ENCODE measurements around the gene CERS6. TPM values are rescaled to one million over a fixed set of nuclear protein-coding genes. Genes with fewer than 3 reads are reported as not detected.
A peak's percentile ranks its signal among the peaks of the same experiment; 100 is the strongest.

The CERS6 gene
- total RNA-seq, 4 donors from 2014 or later = 46.6 to 67.7 (median 53.6) TPM

DNA sequence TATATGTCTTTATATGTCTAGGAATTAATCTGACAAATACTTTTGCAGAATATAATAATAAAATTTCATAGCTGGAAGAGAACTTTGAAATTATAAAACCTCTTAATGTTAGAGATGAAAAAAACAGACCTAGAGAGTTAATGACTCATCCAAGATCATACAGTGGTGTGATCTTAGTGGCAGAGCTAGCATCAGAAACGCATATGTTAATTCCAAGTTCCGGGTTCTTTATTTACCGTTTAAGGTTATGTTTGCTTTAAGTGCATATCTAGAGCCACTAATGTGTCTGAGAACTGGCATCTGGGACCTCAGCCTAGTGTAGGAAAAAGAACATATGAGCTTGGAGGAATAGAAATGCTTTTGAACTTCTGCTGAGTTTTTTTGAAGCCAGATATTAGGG, 24.3 kb downstream of the CERS6 start:
- 71% methylated on average over 3 of the region's 3 CpGs for WGBS
- Histone ChIP-seq H3K9me3 (no peaks in the 10 kb centered on the region), H3K27ac (replicated peaks in 1 of 4) (no peak overlapping the region), H3K4me1 (peaks cover 28 to 68% (median 55%) of the 10 kb centered on the region in 4 donors), H3K27me3 (no peaks in the 10 kb centered on the region), H3K36me3 (no peaks in the 10 kb centered on the region), H3K4me3 (no peak overlapping the region)
- TF ChIP-seq, protein P1, sequence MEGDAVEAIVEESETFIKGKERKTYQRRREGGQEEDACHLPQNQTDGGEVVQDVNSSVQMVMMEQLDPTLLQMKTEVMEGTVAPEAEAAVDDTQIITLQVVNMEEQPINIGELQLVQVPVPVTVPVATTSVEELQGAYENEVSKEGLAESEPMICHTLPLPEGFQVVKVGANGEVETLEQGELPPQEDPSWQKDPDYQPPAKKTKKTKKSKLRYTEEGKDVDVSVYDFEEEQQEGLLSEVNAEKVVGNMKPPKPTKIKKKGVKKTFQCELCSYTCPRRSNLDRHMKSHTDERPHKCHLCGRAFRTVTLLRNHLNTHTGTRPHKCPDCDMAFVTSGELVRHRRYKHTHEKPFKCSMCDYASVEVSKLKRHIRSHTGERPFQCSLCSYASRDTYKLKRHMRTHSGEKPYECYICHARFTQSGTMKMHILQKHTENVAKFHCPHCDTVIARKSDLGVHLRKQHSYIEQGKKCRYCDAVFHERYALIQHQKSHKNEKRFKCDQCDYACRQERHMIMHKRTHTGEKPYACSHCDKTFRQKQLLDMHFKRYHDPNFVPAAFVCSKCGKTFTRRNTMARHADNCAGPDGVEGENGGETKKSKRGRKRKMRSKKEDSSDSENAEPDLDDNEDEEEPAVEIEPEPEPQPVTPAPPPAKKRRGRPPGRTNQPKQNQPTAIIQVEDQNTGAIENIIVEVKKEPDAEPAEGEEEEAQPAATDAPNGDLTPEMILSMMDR (IDR thresholded peaks at IDR 0.05) = no peak
- TF ChIP-seq EP300 (IDR thresholded peaks at IDR 0.05) (no peak), POLR2AphosphoS5 (IDR thresholded peaks at IDR 0.05) (no peak), POLR2A (IDR thresholded peaks at IDR 0.05; ENCODE audit: low read depth) (no peak)
- no peak for DNase-seq (ENCODE audit: extremely low spot score)
- intact Hi-C loops (cut with DNase I) = no loop called here

DNA sequence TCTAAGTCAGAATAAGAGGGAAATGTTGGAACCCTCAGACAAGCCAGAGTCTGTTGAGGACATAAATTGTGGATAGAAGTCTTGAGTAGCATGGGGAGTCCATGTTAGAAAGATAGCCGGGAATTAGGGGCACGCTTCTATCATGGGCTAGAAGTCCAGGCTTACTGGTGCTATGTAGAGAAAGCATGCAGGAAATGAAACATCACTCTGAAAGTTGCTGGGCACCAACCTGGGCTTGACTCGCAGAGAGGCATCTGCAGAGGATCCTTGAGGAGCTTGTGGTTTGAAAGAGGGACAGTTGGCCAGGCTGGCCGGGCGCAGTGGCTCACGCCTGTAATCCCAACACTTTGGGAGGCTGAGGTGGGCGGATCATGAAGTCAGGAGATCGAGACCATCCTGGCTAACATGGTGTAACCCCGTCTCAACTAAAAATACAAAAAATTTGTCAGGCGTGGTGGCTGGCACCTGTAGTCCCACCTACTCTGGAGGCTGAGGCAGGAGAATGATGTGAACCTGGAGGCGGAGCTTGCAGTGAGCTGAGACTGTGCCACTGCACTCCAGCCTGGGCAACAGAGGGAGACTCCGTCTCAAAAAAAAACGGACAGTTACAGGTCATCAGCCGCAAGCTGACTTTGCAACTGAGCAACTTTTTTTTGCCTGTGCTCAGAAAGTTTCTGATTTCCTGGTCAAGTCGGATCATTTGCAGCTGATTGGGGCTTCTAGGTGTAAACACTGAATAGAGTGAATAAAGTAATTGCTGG, 24.9 kb downstream of the CERS6 start:
- intact Hi-C loops (cut with DNase I) = no loop called here
- H3K27ac ChIP-seq (replicated peaks in 1 of 4) = no peak overlapping the region
- no peak overlapping the region for H3K4me3 ChIP-seq
- H3K27me3 ChIP-seq = no peaks in the 10 kb centered on the region
- H3K4me1 ChIP-seq = peaks cover 28 to 63% (median 54%) of the 10 kb centered on the region in 4 donors
- no peaks in the 10 kb centered on the region for H3K36me3 ChIP-seq
- no peak for DNase-seq (ENCODE audit: extremely low spot score)
- H3K9me3 ChIP-seq = no peaks in the 10 kb centered on the region
- TF ChIP-seq, protein P1 (IDR thresholded peaks at IDR 0.05) = no peak
- TF ChIP-seq POLR2A (IDR thresholded peaks at IDR 0.05; ENCODE audit: low read depth) (no peak), POLR2AphosphoS5 (IDR thresholded peaks at IDR 0.05) (no peak), EP300 (IDR thresholded peaks at IDR 0.05) (no peak)
- WGBS = 94% methylated on average over 15 of the region's 15 CpGs

DNA sequence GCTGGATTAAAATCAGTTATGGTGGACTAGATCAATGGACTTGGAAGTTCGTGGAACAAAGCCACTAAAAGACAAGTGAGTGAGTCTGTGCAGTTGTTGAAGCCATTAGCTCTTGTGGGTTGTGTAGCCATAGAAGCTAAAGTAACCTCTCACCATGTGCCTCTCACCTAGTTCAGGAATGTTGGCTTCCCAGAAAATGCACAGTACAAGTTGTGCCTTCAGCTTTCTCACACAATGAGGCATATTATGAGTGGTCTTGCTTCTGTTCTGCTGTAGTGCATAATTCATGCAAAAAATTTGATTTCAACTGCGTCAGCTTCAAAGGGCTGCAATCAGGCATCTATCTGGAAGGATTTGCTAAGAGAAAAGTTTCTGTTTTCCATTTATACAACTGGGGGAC, 26.2 kb downstream of the CERS6 start:
- Histone ChIP-seq H3K27me3 (no peaks in the 10 kb centered on the region), H3K36me3 (no peaks in the 10 kb centered on the region), H3K4me1 (peaks cover 26 to 57% (median 52%) of the 10 kb centered on the region in 4 donors), H3K27ac (replicated peaks in 1 of 4) (peak overlapping the region in 1 of 4 donors; percentile 13), H3K4me3 (no peak overlapping the region), H3K9me3 (no peaks in the 10 kb centered on the region)
- WGBS = 42% methylated on average over 2 of the region's 2 CpGs
- TF ChIP-seq POLR2A (IDR thresholded peaks at IDR 0.05; ENCODE audit: low read depth) (no peak), EP300 (IDR thresholded peaks at IDR 0.05) (peak; percentile 22)
- DNase-seq (ENCODE audit: extremely low spot score) = no peak
- intact Hi-C loops (cut with DNase I) = no loop called here

DNA sequence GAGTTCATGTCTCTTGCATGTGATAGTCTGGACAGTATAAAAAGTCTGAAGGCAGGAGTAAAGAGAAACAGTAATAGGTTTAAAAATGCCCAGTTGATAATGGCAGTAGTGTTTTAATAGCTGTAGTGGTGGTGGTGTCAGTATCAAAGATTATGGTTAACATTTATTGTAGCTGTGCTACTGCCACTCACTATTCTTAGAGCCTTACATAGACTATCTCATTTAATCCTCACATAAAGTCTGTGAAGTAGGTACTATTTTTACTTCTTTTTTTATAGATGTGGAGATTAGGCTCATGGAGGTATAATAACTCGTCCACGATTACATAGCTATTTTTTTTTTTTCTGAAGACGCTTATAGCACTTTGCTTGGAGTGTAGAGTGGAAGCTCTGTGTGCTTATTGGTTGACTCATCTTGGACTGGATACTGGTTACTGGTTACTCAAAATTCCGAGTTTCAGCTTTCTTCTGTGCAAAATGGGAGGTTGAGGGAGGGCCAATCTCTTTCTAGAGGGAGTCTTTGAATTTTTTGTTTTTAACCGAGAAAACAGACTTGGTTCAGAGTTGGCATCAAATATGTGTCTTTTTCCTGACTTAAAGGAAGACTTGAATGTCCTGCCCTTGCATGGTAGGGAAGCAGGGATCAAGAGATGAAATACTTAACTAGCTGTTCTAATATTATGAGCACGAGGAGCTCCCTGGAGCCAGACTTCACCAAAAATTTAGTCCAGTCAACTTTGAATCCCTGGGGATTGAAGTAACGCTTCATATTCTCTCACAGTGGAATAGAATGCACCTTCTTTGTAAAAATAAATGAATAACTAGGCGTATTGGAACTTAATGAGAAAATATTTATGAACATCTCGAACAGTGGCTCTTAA, 27.1 kb downstream of the CERS6 start:
- Histone ChIP-seq H3K9me3 (no peaks in the 10 kb centered on the region), H3K4me3 (no peak overlapping the region), H3K36me3 (no peaks in the 10 kb centered on the region), H3K27ac (replicated peaks in 1 of 4) (peak overlapping the region in 1 of 4 donors; percentile 13), H3K4me1 (peaks cover 17 to 57% (median 47%) of the 10 kb centered on the region in 4 donors), H3K27me3 (no peaks in the 10 kb centered on the region)
- TF ChIP-seq EP300 (IDR thresholded peaks at IDR 0.05) (no peak), POLR2A (IDR thresholded peaks at IDR 0.05; ENCODE audit: low read depth) (no peak), POLR2AphosphoS5 (IDR thresholded peaks at IDR 0.05) (no peak)
- TF ChIP-seq, protein P1 (IDR thresholded peaks at IDR 0.05) = no peak
- 91% methylated on average over 9 of the region's 9 CpGs for WGBS
- intact Hi-C loops (cut with DNase I) = no loop called here
- DNase-seq (ENCODE audit: extremely low spot score) = no peak

DNA sequence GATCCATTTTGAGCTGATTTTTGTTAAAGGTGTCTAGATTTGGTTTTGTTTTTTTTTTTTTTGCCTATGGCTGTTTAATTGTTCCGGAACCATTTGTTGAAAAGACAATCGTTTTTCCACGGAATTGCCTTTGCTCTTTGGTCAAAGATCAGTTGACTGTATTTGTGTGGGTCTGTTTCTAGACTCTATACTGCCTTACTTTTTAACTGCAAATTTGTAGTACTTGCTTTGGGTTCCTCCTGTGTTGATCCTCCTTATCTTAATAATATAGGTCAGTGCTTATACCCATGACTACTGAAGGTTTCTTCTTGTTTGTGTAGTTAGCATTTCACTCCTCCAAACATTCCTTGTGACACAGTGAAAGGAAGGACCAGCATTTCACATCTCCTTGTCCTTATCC, 30.4 kb downstream of the CERS6 start:
- Histone ChIP-seq H3K4me1 (peaks cover 27 to 68% (median 51%) of the 10 kb centered on the region in 4 donors), H3K9me3 (no peaks in the 10 kb centered on the region), H3K27ac (replicated peaks in 1 of 4) (no peak overlapping the region), H3K36me3 (no peaks in the 10 kb centered on the region), H3K27me3 (no peaks in the 10 kb centered on the region), H3K4me3 (no peak overlapping the region)
- intact Hi-C loops (cut with DNase I) = no loop called here
- TF ChIP-seq, protein P1 (IDR thresholded peaks at IDR 0.05) = no peak
- TF ChIP-seq EP300 (IDR thresholded peaks at IDR 0.05) = no peak
- no peak for TF ChIP-seq POLR2AphosphoS5 (IDR thresholded peaks at IDR 0.05)
- 92% methylated on average over 3 of the region's 3 CpGs for WGBS
- no peak for DNase-seq (ENCODE audit: extremely low spot score)

All from esophagus muscularis mucosa (tissue), 4 donors.